SK-N-MC (cell line): ENCODE results near the gene PAQR6.

Experiments
- EZH2 ChIP-seq: fragments of 200-600 bp; sonication (generic); IDR thresholded peaks from one replicate; pipeline ENCODE4 v1.6.1; 2017; ENCODE audit warnings: antibody characterized with exemption
- FOXP2 ChIP-seq: optimal IDR thresholded peaks from 2 replicates; pipeline ENCODE3; 2011; ENCODE audit warnings: mild to moderate bottlenecking, moderate library complexity; ENCODE audit not compliant: insufficient read depth; ENCODE audit errors: extremely low read length, control extremely low read depth
- POLR2AphosphoS5 ChIP-seq: IDR thresholded peaks from 2 replicates; pipeline ENCODE4 v1.6.1; 2012; ENCODE audit warnings: mild to moderate bottlenecking, low read depth, low read length, borderline replicate concordance

- TF ChIP-seq EZH2 (no peak), FOXP2 (no peak), POLR2AphosphoS5 (no peak)
These were observed 11.7 kb downstream of the PAQR6 start for GRCh38 chr1:156236164-156236563.
